ENCODE results near the gene MRPL55.

The MRPL55 gene

DNA sequence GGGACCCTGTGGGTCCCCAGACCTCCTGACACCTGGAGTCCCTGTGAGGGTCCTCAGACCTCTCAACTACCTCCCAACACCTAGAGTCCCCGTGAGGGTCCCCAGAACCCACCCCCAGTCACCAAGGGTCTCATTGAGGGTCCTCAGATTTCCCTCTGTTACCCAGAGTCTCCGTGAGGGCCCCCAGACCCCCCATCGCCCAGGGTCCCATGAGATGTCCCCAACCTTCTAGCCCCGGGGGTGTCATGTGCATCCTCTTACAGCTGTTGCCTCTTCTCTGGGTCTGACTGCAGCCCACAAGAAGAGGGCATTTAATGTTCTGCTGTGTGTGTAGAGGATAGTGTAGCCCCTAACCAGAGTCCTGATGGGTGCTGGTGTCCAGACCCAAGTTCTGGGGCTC is 38.7 kb upstream of the MRPL55 start:
- no peak for DNase-seq (ENCODE audit: low spot score)

DNA sequence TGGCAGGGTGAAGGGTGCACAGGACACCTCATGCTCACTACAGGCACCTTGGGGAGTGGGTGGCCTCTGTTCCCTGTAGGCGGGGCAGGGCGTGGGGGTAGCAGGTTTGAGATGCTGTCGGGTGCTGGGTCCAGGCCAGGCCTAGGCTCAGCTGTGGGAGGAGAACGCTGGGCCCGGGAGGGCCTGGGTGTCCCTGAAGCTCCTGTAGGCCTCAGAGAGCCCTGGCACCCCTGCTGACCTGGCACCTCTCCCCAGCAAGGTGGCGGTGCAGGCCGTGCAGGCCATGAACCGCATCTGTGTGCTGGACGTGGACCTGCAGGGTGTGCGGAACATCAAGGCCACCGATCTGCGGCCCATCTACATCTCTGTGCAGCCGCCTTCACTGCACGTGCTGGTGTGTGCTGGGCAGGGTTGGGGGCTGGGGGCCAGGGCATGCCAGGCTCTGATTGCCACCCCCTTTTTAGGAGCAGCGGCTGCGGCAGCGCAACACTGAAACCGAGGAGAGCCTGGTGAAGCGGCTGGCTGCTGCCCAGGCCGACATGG is 38.1 kb upstream of the MRPL55 start:
- DNase-seq (ENCODE audit: low spot score): no peak

- no peak for DNase-seq (ENCODE audit: low spot score)
These were observed 37.5 kb upstream of the MRPL55 start for GRCh38 chr1:228146417-228147150.

DNA sequence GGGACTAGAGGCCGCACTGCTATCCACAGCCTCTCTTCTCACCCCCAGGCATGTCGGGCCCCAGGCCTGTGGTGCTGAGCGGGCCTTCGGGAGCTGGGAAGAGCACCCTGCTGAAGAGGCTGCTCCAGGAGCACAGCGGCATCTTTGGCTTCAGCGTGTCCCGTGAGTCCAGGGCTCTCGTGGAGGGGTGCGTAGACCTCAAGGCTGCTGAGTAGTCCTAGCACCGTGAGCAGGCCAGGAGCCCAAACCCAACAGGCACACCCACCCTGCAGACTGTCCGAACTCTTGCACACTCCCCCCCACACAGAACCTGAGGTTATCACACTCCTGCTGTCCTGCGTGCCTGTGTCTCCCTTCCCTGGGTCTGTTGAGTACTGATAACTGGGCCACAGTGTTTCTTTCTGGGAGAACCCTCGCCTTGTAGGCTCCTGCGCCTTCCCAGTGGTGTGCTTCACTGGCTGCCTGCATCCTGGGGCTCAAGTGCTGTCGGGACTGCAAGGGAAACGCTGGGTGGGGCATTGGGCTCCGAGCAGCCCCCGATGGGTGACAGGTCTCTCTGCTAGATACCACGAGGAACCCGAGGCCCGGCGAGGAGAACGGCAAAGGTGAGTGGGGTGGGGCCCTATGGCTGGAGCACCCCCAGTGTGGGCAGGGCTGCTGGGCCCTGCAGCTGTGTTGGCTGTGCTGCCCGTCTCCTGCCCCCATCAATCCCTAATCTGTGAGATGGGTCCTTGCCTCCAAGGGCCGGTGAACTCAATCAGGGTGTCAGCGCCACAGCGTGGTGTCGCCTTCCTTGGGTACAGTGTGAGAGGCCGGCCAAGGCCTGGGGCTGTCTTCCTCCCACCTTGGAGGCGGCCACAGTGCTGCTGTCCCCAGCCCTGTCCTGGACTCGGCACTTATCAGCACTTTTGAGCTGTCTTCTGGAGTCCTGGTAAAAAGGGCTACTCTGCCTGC is 36.6 kb upstream of the MRPL55 start:
- DNase-seq (ENCODE audit: low spot score): no peak

DNA sequence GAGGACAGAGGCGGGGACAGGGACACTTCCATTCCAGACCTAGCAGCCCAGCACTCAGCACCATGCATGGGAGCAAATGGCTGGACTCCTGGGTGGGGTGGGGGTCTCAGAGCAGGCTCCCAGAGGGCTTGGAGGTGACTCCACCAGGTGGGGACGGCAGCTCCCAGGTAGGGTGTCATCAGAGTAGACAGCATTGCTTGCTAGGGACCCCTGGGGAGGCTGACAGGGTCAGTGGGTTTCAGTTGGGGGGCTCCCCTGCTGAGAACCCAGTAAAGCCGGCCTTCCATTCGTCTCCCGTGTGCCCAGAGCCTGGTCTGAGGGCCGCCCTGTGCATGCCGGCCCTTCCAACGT is 35.9 kb upstream of the MRPL55 start:
- no peak for DNase-seq (ENCODE audit: low spot score)

DNA sequence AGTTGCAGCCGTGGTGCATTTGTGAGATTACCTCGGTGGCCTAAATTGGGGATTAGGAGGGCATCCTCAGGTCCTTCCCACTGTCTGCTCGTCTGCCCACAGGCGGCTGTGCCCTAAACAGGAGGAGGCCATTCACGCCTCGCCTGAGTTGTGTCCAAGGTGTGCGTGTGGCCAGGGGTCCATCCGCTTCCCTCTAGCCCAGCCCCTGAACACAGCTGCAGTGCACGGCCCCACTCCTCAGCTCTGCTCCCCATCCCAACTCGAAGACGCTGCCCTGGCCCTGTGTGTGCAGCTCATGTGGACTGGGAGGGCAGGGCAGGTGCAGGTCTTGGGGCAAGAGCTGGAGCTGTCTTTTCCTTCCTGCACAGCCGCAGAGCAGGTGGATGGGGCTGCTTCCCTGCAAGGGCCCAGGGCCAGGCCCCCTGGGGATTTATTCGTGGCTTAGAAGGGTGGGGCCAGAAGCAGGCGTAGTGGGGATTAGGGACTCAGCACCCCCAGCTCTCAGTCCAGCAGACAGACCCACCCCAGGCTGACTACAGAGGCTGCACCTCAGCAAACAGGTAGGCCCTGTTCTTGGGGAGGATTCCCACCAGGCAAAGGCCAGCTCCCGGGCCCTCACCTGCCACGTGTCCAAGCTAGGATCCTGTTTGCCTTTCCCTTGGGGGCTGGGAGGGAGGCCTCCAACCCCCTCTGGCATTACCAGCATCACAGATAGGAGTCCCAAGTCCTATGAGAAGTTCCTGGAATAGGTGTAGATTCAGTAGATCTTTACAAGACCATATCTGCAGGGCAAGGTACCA is 35.3 kb upstream of the MRPL55 start:
- DNase-seq (ENCODE audit: low spot score): no peak

- DNase-seq (ENCODE audit: low spot score): no peak
These were observed 34.5 kb upstream of the MRPL55 start for GRCh38 chr1:228143480-228144192.

GRCh38 chr1:228142701-228143136 is 33.6 kb upstream of the MRPL55 start:
- peak; percentile 30 for DNase-seq (ENCODE audit: low spot score)

DNA sequence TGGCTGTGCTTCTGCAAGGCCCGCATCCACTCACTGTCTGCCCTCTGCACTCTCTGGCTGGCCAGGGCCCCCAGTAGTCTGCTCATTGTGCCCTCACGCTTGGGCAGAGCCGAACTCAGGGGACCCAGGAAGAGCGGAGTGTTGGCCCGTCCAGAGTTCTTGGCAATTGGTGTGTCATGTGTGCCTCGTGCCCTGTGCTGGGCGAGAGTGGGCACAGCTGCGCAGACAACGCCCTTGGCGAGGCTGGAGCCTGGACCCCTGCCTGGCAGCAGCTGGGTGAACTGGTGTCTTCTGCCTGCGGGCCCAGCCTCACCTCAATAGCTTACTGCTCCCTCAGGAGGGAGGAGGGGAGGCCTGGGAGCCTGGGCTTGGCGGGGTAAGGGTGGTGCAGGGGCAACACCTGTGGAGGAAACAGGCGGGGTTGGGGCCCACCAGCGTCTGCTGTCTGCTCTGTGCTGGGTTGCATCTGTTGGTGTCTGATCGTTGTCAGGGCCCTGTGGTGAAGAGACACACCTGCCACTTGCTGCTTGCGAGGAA is 33.1 kb upstream of the MRPL55 start:
- DNase-seq (ENCODE audit: low spot score): no peak

- DNase-seq (ENCODE audit: low spot score): no peak
These were observed 32.3 kb upstream of the MRPL55 start for GRCh38 chr1:228141226-228142044.

DNA sequence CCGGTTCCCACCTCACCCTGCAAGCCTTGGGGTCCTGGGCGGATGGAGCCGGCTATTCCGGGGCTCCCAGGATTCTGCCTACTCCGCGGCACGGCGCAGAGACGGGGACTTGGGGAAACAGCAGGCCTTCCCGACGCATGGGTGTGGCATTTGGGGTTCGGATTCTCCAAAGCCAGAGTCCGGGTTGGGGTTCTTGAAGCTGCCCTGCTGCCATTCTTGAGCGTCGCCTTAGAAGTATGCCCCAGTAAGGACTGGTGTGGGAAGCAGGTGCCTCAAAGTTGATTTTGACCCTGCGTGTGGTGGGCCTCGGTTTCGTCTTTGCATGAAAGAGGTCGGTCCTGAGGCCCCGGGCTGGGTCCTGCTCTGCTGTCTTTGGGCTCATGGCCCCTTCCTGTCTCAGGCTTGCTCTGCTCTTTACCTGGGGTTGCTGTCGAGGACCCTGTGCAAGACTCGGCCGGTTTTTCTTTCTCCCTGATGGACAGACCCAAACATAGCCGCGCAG is 31.7 kb upstream of the MRPL55 start:
- DNase-seq (ENCODE audit: low spot score): peak; percentile 28

GRCh38 chr1:228139931-228140723 is 31.0 kb upstream of the MRPL55 start, which contains the start of gene GUK1:
GUK1 (plus strand) TSS chr1:228140279; CDS start chr1:228140303, 24 bp downstream.
- peak; percentile 98 for DNase-seq (ENCODE audit: low spot score)

DNA sequence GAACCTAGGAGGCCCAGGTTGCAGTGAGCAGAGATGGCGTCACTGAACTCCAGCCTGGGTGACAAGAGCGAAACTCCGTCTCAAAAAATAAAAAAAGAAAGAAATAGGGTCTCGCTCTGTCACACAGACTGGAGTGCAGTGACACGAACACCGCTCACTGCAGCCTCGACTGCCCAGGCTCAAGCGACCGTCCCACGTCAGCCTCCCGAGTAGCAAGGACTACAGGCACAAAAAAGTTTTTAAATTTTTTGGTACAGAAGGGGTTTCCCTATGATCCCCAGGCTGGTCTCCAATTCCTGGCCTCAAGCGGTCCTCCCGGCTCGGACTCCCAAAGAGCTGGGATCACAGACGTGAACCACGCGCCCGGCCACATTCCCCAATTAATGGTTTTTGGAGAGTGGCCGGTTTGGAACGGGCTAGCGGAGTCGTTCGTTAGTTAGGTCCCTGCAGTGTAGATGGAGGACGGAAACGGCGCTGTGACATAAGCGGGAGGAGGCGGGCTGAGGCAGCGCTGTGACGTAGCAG is 30.4 kb upstream of the MRPL55 start:
- DNase-seq (ENCODE audit: low spot score): no peak

- DNase-seq (ENCODE audit: low spot score): no peak
These were observed 27.8 kb upstream of the MRPL55 start for GRCh38 chr1:228136901-228137300.

- DNase-seq (ENCODE audit: low spot score): no peak
These were observed 25.5 kb upstream of the MRPL55 start for GRCh38 chr1:228134591-228134990.

DNA sequence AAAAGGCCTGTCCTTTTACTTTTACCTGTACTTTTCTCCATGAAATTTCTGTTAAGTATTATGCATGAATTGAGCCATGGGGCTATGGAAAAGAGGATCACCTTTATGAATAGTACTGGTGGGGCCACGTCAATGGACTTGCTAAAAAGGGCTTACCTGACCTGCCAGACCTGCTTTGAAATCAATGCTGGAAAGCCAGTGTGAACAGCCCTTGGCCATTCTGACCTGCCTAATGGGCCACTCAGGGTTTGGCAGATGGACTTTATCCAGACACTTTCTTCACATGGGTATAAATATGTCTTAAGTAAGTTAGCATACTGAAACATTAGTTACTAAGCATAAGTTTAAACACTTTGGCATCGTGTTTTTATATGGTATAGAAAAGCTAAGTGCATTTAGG is 22.7 kb upstream of the MRPL55 start:
- DNase-seq (ENCODE audit: low spot score): no peak

DNA sequence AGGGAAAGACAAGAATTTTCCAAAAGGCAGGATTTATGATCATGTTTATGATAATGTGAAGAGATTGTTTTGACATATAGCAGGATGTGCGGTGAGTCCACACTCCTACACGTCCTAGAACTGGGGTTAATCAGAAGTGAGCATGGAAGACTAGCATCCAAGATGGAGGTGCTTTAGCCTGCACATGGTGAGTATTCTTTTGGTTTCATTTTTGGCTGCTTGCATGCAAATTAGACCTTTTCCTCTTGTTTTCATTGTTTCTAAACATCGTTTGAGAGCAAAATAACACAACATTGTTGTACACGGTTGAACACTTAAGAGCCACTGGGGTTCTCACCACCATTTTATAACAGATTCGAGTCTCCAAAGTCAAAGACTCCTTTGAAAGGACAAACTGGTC is 16.1 kb upstream of the MRPL55 start:
- no peak for DNase-seq (ENCODE audit: low spot score)

DNA sequence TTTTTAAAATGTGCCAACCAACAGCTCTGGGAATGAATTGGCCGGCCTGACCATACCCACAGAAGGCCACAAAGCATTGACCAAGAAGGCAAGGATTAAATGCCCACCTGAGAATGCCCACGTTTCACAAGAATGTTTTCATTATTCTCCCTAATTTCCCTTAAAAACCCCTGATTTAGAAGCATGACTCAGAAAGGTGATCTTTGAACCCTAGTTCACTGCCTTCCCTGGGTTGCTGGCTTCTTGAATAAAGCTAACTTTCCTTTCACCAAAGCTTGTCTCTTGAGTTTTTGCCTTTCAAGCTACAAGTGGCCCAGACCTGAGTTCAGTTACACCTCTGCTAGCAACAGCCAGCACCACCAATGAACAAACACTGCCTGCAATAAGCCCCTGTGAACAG is 14.4 kb upstream of the MRPL55 start:
- DNase-seq (ENCODE audit: low spot score): no peak

- no peak for DNase-seq (ENCODE audit: low spot score)
These were observed 13.9 kb upstream of the MRPL55 start for GRCh38 chr1:228122921-228123441.
